ENCODE results near the gene GAL3ST1.
"Not testable (repeated sequence)": the region's sequence is repeated elsewhere in the genome, so short reads cannot be mapped to it uniquely, and the experiment has no call there.

The GAL3ST1 gene

GRCh38 chr22:30574095-30574981 is at the start of gene GAL3ST1:
GAL3ST1 (minus strand) TSS chr22:30574665; CDS start chr22:30557392, 17,273 bp downstream.
- no peak for TF ChIP-seq CTCF (IDR thresholded peaks at IDR 0.05; ENCODE audit: insufficient read depth, low read depth, low read length, missing control alignments)
- no peak within 1 kb of the TSS for H3K4me3 ChIP-seq (ENCODE audit: low read length)
- DNase-seq (ENCODE audit: low read depth), result no peak

GRCh38 chr22:30619909-30620308 is 45.4 kb upstream of the GAL3ST1 start:
- not testable (repeated sequence) for H3K4me3 ChIP-seq (ENCODE audit: low read length); DNase-seq (ENCODE audit: low read depth)

- no peak for TF ChIP-seq CTCF (IDR thresholded peaks at IDR 0.05; ENCODE audit: insufficient read depth, low read depth, low read length, missing control alignments)
- no peak overlapping the region for H3K4me3 ChIP-seq (ENCODE audit: low read length)
- no peak for DNase-seq (ENCODE audit: low read depth)
Measured at GRCh38 chr22:30617819-30618218, 43.4 kb upstream of the GAL3ST1 start.

- no peak overlapping the region for H3K4me3 ChIP-seq (ENCODE audit: low read length)
- no peak for DNase-seq (ENCODE audit: low read depth)
- no peak for TF ChIP-seq CTCF (IDR thresholded peaks at IDR 0.05; ENCODE audit: insufficient read depth, low read depth, low read length, missing control alignments)
Measured at GRCh38 chr22:30615543-30615954, 41.1 kb upstream of the GAL3ST1 start.

GRCh38 chr22:30614879-30615278 is 40.4 kb upstream of the GAL3ST1 start:
- no peak overlapping the region for H3K4me3 ChIP-seq (ENCODE audit: low read length)
- no peak for TF ChIP-seq CTCF (IDR thresholded peaks at IDR 0.05; ENCODE audit: insufficient read depth, low read depth, low read length, missing control alignments)
- no peak for DNase-seq (ENCODE audit: low read depth)

GRCh38 chr22:30614268-30614667 is 39.8 kb upstream of the GAL3ST1 start:
- no peak for DNase-seq (ENCODE audit: low read depth)
- H3K4me3 ChIP-seq (ENCODE audit: low read length), result no peak overlapping the region
- TF ChIP-seq CTCF (IDR thresholded peaks at IDR 0.05; ENCODE audit: insufficient read depth, low read depth, low read length, missing control alignments), result no peak

GRCh38 chr22:30612789-30613188 is 38.3 kb upstream of the GAL3ST1 start:
- no peak overlapping the region for H3K4me3 ChIP-seq (ENCODE audit: low read length)
- no peak for TF ChIP-seq CTCF (IDR thresholded peaks at IDR 0.05; ENCODE audit: insufficient read depth, low read depth, low read length, missing control alignments)
- DNase-seq (ENCODE audit: low read depth), result no peak

Measured in epithelial cell of esophagus (primary cell).